IPS-NIHi11 (cell line): ENCODE measurements around the gene PLCZ1.
"Not testable (repeated sequence)": the region's sequence is repeated elsewhere in the genome, so short reads cannot be mapped to it uniquely, and the experiment has no call there.

Experiments used
- DNase-seq: peaks from one replicate; pipeline ENCODE4 v3.0.0; 2012; ENCODE audit warnings: mixed read lengths, low spot score

Gene PLCZ1

DNA sequence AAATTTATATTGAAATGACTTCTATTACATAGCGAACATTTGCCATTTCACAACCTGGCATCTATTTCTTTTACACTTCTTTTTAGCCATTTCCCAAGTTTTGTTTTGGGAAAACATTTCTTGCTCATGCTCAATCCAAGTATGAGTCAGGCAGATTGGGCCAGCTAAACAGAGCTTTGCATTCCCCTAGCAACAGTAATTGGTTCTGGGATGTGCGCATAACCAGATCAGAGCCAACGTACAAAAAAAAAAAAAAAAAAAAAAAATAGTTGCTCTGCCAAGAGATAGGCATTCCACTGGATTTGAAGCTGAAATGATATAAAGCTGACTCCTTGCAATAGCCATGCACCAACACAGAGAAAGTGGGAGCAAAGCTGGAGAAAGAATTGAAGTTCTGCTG, 37.5 kb downstream of the PLCZ1 start:
- DNase-seq, result no peak

DNA sequence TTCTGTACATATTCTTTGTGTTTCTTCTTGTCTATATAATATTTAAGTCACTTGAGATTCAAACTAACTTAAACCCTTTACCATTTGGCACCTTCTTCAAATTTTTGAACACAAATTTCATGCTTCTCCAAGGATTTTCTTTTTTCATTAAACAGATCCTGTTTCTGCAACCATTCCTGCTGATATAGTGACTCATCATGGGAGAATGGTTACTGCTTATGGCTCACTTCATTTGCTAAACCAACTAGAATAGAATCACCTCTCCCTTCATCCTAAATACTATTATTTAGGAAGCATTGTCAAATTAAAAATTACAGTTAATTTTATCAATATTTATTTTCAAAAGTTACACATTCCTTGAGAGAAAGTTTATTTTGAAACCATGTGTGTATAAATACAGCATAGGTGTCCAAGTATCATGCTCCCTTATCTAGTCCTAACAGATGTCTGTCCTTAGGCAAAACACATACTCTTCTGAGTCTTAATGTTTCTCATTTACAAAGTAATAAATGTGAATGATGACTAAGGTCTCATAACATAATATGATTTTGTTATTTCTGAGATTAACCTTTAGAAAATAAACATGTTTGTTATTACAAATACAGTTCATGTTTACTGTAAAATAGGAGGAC, 40.7 kb downstream of the PLCZ1 start:
- no peak for DNase-seq

DNA sequence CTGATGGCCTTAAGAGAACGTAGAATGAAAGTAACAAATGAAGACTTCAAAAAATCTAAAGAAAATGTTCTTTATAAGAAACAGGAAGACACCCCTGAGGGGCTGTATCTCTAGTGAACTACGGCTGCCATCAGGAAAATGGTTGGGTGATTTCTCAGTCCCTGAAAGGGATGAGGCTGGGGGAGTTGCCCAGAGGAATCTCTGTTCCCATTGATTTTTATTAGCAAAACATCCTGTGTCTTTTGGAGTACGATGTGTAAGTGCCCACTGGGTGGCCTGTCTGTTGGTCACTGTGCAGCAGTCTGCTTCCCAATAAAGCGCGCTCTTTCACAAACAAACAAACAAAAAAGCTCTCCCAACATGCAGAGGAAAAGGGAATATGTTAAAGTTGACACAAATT, 43.8 kb downstream of the PLCZ1 start:
- not testable (repeated sequence) for DNase-seq

DNA sequence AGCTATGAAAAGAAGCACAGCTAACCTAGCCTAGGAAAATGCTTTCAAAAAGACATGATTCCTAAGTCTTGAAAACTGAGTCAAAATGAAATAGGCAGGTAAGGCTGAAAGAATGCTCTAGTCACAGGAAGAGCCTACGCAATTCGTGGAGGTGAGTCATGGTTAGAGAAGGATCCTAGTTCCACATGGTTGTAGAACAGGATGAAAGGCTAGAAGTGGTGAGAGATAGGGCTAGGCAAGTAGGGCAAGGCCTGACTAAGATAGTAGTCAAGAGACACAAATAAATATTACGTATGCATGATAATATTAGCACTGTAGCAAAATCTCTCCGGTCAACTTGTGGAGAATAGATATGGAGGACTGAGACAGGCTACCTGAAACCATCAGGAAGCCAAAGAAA, 47.2 kb downstream of the PLCZ1 start:
- DNase-seq, result no peak

DNA sequence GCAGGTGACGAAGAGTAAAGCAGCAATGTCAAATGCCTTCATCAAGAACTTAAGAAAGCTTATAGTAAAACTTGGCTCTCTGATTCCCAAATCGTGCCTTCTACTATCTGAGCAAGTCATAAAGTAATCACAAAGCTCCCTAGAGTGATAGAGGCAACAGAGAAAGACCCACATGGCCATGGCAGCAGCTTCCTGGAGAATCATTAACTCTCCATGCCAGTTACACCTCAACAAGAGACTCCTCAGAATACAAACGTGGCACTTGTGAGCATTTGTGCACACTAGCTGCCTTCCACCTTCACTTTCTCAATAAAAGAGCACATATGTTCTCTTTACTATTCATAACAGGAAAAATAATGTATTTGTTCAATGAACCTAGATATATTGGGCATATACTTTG, 48.0 kb downstream of the PLCZ1 start:
- DNase-seq, result no peak

DNA sequence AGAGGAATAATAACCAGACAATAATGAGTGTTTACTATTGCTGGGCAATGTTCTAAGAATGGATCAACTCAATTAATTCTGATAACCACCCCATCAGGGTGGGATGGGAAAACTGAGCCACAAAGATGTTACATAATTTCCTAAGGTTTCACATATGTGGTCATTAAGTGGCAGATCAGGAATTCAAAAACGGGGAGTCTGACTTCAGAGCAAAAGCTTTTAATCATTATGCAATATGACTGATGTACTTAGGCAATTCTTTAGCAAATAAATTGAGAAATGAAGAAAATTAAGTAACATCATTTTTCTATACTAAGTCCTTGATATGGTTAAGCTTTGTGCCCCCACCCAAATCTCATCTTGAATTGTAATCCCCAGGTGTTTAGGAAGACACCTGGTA, 53.4 kb downstream of the PLCZ1 start:
- no peak for DNase-seq

DNA sequence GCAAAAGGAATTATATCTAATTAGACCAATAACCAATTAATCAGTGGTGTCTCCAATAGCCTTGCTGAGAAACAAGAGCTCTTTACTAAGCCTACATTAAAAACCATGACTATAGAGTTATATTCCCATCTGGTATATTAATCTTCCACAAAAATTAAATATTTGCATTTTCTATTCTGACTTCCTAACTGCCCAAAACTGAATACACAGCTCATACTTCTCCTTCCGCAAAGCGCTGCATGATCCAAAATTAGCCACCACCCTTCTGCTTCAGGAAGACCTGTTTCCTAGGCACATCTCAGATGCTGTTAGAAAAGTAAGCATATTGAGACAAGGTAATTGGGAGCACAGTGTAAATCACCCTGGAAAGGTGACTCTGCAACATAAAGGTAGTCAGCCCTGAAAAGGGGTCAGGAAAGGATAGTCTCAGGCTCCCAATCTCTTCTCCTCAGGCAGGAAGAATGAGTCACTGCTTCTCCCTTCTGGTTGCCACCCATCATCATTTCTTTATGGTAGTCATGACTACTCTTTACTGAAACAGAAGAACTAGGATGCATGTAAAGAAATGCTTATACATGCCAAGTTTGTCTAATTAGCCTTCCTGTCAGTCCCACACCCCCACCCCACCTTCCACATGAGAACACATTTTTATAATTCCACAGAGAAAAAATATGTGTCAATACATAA, 54.3 kb downstream of the PLCZ1 start:
- no peak for DNase-seq

DNA sequence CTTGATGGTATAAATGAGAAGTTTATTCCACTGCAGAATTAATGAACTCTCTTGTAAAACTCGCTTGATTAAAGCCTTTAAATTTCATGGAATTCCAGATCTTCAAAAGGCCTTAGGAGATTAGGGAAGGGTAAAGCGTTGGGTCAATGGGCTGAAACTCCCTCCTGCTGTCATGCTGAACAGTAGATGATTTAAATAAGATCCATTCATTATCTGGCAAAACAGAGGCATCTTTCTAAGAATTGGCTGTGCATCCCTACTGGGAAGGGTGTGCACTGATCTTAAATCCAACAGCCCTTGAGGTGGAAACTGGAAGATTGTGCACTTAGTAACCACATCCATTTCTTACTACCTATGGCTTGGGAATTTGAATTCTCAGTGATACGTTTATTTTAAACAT, 56.0 kb downstream of the PLCZ1 start:
- peak; percentile 22 for DNase-seq

DNA sequence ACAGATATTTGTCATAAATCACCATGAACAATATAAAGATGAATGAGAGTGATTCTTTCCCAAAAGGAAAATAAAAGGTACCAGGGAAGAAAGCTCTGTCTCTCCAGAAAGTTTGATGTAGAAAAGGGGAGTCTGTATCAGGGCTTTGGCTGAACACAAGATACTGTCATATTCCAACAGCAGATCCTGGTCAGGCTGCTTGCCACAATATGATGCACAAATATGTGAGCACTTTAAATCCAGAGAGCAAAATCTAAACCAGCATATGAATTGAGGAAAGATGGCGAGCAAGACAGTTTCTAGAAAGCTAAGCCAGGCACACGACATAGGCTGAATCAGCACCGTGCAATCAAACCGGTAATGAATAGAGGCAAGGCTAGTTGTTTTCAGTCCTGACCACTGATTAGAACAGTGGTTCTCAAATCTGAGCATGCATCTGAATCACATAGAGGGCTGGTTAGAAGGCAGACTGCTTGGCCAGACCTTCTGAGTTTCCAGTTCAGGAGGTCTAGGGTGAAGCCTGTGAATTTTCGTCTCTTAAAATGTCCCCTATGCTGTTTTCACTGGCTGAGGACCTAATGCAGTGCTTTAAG, 60.7 kb downstream of the PLCZ1 start:
- DNase-seq, result no peak

DNA sequence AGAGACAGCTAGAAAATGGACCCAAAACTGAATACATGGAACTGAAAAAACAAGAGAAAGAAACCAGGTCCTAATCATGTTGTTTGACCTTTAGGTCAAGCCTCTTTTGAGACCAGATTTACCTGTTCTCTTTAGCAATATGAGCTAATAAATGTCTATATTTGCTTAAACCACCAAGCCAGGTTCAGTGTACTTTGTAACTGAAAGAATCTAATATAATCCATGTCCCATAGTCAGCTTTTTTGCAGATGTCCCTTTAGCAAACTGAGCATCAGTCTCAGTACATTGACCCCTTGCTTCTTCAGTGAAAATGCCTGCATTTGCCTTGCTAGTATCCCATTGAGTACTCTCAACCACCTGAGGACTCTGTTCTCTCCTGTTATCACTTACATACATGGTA, 61.7 kb downstream of the PLCZ1 start:
- DNase-seq, result no peak

DNA sequence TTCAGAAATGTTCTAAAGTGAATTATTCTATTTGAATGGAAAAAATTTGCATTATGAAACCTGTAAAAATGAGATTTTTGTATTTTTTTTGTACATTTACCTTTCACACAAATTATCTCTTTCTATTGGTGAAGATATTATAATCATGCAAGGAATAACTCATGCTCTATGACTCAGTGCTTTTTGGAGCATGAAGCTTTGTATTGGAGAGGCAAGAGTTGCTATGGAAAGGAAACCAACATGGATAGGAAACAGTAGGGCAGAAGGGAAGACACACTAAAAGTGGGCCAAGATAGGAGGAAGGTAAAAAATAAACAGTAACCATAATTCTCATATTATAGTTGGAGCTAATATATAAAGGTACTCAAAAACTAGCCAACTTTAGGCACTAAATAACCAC, 79.0 kb downstream of the PLCZ1 start:
- DNase-seq, result no peak

DNA sequence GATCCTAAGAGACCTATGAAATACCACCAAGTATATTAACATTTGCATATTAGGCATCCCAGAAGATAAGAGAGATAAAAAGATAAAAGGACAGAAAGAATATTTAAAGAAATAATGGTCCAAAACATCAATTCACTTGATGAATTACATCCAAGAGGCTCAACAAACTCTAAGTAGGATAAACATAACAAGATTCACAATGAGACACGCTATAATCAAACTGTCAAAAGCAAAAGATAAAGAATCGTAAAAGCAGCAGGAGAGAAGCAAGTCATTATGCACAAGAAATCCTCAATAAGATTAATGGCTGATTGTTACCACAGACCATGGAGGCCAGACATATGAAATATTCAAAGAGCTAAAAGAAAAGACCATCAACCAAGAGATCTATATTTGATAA, 79.6 kb downstream of the PLCZ1 start:
- DNase-seq, result no peak

DNA sequence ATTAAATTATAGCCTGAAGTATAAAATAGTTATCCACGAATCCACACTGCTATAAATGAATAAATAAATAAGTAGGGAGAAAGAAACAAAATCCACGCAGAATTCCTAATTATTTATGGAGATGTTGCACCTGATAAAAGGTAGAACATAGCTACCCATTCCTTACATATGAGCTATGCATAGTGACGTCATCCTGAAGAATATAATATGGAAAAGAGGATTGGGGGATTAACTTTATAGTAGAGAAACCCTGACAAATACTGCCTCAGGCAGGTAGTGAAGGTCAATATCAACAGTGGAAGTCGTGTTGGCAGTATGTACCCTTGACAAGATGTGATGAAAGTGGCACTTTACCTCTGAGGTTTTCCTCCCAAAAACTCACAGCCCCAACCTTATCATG, 82.5 kb downstream of the PLCZ1 start:
- DNase-seq, result no peak

DNA sequence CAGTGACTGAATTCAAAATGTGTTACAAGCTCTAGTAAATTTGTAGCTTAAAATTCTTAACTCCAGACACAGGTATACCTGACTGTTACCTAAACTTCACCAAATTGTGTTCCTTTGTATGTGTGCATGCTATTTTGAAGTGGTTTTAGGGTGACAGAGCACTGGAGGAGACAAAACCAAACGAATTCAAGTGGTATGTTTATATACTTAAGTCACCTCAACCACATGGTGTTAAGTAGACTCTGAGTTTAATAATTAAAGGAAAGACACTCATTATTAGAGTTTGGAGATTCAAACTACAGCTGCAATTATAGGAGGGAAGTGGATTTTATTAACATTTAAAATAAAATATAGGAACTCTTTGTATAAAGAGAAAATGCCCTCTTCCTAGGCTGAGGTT, 84.3 kb downstream of the PLCZ1 start:
- no peak for DNase-seq

DNA sequence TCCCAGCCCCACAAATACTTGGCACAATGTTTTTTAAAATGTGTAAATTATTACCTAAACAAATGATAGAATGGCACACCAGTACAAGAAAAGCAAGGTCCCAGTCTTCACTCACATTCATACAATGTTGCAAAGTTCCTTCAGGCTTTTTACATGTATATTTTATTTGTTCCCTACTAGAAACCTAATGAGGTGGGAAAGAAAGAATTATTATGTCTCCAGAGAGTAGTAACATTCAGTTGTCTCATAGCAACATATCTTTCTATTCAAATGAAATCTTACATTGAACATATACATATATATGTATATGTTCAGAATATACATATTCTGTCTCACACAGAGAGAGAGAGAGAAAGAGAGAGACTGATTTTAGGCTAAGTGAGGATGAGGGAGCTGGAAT, 85.2 kb downstream of the PLCZ1 start:
- no peak for DNase-seq

DNA sequence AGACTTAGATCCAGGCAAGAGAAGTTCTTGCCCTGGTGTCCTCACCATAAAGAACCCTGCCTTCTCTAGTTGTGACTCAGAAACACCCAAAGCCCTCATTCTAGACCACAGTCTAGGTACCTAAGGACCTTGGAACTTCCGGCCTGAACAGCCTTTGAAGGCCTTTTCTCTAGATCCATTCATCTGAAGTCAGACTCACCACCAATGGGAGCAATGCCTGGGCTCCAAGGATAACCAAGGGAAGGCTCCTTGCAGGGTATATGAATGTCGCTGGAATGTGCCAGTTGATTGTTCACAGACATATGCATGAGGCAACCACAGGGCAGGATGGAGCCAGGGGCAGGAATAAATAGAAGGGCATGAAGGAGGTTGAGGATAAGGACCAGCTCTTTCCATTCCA, 86.3 kb downstream of the PLCZ1 start:
- DNase-seq, result no peak

DNA sequence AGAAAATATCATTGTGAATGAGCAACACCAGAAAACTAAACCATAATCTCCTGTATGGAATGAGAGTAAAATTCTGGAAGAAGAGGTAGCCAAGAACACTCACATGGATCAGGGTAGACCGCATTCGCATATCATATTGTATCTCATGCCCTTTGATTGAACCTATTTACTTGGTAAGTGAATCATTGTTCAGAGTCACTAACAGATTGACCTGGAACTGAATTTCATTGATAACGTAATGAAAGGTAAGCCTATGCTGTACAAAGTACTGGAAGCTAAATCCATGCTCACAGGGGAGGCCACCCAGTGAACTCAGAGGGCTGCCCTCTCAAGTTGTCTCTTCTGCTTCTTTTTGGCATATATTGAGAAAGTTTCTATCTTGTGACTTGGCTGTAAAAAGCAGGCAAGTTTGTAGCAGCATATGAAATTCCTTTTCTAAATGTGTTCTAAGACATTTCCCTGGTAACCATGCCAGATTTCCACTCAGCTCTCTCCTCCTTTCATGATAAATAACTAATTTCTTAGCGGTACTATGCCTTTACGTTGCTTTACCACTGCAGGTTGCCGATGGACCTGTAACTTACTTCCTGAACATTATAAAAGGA, 91.4 kb downstream of the PLCZ1 start:
- no peak for DNase-seq

DNA sequence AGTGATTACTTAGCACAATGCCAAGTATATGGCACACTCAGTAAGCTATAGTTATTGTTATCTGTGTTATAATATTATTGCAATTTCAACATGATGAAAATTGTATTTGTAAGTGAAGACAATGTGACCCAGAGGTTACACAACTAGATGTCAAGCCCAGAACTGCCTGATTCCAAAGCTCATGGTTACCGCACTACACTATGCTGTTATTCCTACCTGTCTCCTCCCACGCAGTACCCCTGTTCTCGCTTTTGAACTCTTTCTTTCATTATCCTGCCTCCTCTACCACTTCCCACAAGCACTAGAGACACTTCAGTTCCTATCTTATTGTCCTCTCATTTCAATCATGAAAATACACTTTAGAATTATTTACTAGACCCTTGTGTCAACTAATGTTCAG, 93.2 kb downstream of the PLCZ1 start:
- no peak for DNase-seq

DNA sequence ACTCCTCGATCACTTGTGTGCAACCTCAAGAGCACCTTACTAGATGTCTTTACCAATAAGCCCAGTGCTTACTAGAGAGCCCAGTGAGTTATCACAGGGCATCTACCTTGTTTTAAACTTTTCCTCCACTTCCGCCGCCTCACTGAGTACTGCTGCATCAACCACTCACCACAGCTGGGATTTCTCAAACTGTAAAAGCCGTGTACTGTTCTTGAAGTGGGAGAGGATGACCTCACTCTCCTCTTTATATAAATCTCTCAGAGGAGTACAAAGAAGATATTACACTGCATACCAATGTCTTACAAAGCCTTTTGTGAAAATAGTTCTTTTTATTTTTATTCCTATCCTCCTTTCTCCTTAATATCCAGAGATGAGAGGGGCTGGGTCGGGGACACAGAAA, 94.1 kb downstream of the PLCZ1 start:
- no peak for DNase-seq

DNA sequence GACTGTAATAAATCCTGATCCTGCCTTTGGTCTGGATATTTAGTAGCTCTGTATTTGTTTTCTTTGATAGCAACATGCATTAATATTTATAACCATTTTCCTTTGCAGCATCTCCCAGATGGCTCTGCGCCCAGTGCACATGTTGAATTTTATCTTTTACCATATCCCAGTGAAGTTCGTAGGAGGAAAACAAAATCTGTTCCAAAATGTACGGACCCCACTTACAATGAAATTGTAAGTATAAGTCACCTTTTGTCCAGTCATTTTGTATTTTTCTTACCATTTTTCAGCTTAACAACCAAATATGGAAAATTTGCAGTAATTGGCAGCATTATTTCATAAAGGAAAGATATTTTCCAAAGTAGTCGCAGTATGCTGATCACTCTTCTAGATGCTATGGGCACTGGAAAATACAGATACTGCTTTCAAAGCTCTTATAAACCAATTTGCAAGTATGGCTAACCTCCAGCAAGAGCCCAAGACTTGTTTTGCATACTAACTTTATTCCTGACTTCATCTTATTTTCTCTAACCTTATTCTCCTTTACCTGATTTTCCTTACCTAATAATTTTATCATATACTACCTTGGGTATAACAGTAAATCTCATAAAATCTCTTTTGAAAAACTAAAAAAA, 97.4 kb downstream of the PLCZ1 start:
- no peak for DNase-seq

DNA sequence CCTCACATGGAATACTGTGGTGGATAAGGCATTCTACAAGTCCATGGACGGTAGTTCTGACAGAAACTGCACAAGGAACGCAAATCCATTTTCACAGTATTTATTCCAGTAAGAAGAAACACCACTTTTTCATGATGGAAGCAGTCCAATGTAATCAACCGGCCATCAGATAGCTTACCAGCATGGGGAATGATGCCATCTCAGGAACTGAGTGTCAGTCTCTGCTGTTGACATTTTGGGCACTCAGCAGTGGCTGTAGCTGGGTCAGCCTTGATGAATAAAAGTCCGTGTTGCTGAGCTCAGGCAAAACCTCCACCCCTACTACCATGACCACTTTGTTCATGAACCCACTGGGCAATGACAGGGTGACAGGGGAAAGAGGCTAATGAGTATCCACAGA, 103.4 kb downstream of the PLCZ1 start:
- DNase-seq, result no peak
